Measurements from ENCODE around the gene SCLY. TPM values are rescaled to one million over a fixed set of nuclear protein-coding genes. Genes with fewer than 3 reads are reported as not detected.

Gene SCLY
- total and polyA plus RNA-seq, 2 donors (not counting 1 experiment from before 2014, with no cell fraction given): 16.4 to 42.4 TPM

GRCh38 chr2:238022594-238023157 lies 38.1 kb upstream of the SCLY start:
- Mint-ChIP-seq H3K27me3 (no peaks in the 10 kb centered on the region), H3K27ac (no peak overlapping the region), H3K9me3 (ENCODE audit: insufficient read depth) (no peaks in the 10 kb centered on the region), H3K4me3 (no peak overlapping the region), H3K4me1 (no peaks in the 10 kb centered on the region)
- no peaks in the 10 kb centered on the region for H3K27me3 ChIP-seq (replicated peaks in 1 of 4; ENCODE audit: control extremely low read depth in 1 of 4, control insufficient read depth in 3 of 4, insufficient read depth in 4 of 4, low read length in 3 of 4)
- no peak overlapping the region for H2AFZ ChIP-seq (ENCODE audit: insufficient read depth, low read depth, low read length, poor library complexity, severe bottlenecking)
- no peaks in the 10 kb centered on the region for H3K4me1 ChIP-seq (ENCODE audit: control insufficient read depth in 2 of 2, insufficient read depth in 2 of 2, low read length in 2 of 2)
- H3K27ac ChIP-seq (ENCODE audit: low read length in 2 of 2): no peak overlapping the region
- ChIA-PET POLR2A (no interaction called here), CTCF (no interaction called here)
- H4K20me1 ChIP-seq (ENCODE audit: control insufficient read depth, insufficient read depth, low read length, poor library complexity, severe bottlenecking): no peaks in the 10 kb centered on the region
- H3K9me3 ChIP-seq (ENCODE audit: control extremely low read depth in 1 of 3, control insufficient read depth in 2 of 3, insufficient read depth in 1 of 3, low read length in 2 of 3): no peaks in the 10 kb centered on the region
- 89% methylated on average over 4 of the region's 5 CpGs for WGBS (ENCODE audit: insufficient coverage)
- DNase-seq: no peak
- H3K4me2 ChIP-seq (replicated peaks; ENCODE audit: low read depth, low read length, poor library complexity, severe bottlenecking): no peak overlapping the region
- H3K4me3 ChIP-seq (ENCODE audit: control extremely low read depth in 1 of 5, extremely low read depth in 1 of 5, insufficient read depth in 1 of 5, low read depth in 2 of 5, low read length in 4 of 5): no peak overlapping the region
- TF ChIP-seq EZH2 (IDR thresholded peaks at IDR 0.05; ENCODE audit: borderline replicate concordance, insufficient read depth, low read depth, low read length, poor library complexity, severe bottlenecking) (no peak), CTCF (IDR thresholded peaks at IDR 0.05) (no peak)
- intact Hi-C loops (cut with micrococcal nuclease): no loop called here
- no peaks in the 10 kb centered on the region for H3K79me2 ChIP-seq (ENCODE audit: control insufficient read depth, insufficient read depth, low read length)
- peaks cover 0 to 26% of the 10 kb centered on the region in 2 experiments for H3K36me3 ChIP-seq (replicated peaks in 1 of 2; ENCODE audit: control extremely low read depth in 1 of 2, control insufficient read depth in 1 of 2, extremely low read depth in 1 of 2, insufficient read depth in 2 of 2, low read length in 1 of 2)
- H3K9ac ChIP-seq (ENCODE audit: low read length): no peak overlapping the region
- ATAC-seq (ENCODE audit: low read depth): no peak

GRCh38 chr2:238023608-238024007 lies 37.2 kb upstream of the SCLY start:
- no peaks in the 10 kb centered on the region for H3K4me1 ChIP-seq (ENCODE audit: control insufficient read depth in 2 of 2, insufficient read depth in 2 of 2, low read length in 2 of 2)
- no peaks in the 10 kb centered on the region for H3K27me3 ChIP-seq (replicated peaks in 1 of 4; ENCODE audit: control extremely low read depth in 1 of 4, control insufficient read depth in 3 of 4, insufficient read depth in 4 of 4, low read length in 3 of 4)
- no peak overlapping the region for H3K27ac Mint-ChIP-seq
- TF ChIP-seq EZH2 (IDR thresholded peaks at IDR 0.05; ENCODE audit: borderline replicate concordance, insufficient read depth, low read depth, low read length, poor library complexity, severe bottlenecking): no peak
- TF ChIP-seq CTCF (IDR thresholded peaks at IDR 0.05): no peak
- CTCF ChIA-PET: no interaction called here
- H3K4me1 Mint-ChIP-seq: no peaks in the 10 kb centered on the region
- 100% methylated on average over 1 of the region's 2 CpGs for whole genome bisulfite sequencing (ENCODE audit: insufficient coverage)
- H3K27me3 Mint-ChIP-seq: no peaks in the 10 kb centered on the region
- H3K4me3 Mint-ChIP-seq: no peak overlapping the region
- H3K27ac ChIP-seq (ENCODE audit: low read length in 2 of 2): no peak overlapping the region
- no peak overlapping the region for H3K4me2 ChIP-seq (replicated peaks; ENCODE audit: low read depth, low read length, poor library complexity, severe bottlenecking)
- intact Hi-C loops (cut with micrococcal nuclease): no loop called here
- H3K9ac ChIP-seq (ENCODE audit: low read length): no peak overlapping the region
- H3K9me3 ChIP-seq (ENCODE audit: control extremely low read depth in 1 of 3, control insufficient read depth in 2 of 3, insufficient read depth in 1 of 3, low read length in 2 of 3): no peaks in the 10 kb centered on the region
- no peaks in the 10 kb centered on the region for H3K79me2 ChIP-seq (ENCODE audit: control insufficient read depth, insufficient read depth, low read length)
- POLR2A ChIA-PET: no interaction called here
- no peak for ATAC-seq (ENCODE audit: low read depth)
- DNase-seq: no peak
- H3K4me3 ChIP-seq (ENCODE audit: control extremely low read depth in 1 of 5, extremely low read depth in 1 of 5, insufficient read depth in 1 of 5, low read depth in 2 of 5, low read length in 4 of 5): no peak overlapping the region
- no peak overlapping the region for H2AFZ ChIP-seq (ENCODE audit: insufficient read depth, low read depth, low read length, poor library complexity, severe bottlenecking)
- no peaks in the 10 kb centered on the region for H3K9me3 Mint-ChIP-seq (ENCODE audit: insufficient read depth)
- peaks cover 0 to 23% of the 10 kb centered on the region in 2 experiments for H3K36me3 ChIP-seq (replicated peaks in 1 of 2; ENCODE audit: control extremely low read depth in 1 of 2, control insufficient read depth in 1 of 2, extremely low read depth in 1 of 2, insufficient read depth in 2 of 2, low read length in 1 of 2)
- H4K20me1 ChIP-seq (ENCODE audit: control insufficient read depth, insufficient read depth, low read length, poor library complexity, severe bottlenecking): no peaks in the 10 kb centered on the region
